Measurements from ENCODE around the gene FOXK2. TPM values are rescaled to one million over a fixed set of nuclear protein-coding genes. Genes with fewer than 3 reads are reported as not detected.
A peak's percentile ranks its signal among the peaks of the same experiment; 100 is the strongest.

FOXK2 gene
- total RNA-seq, 1 experiment from 2014 or later, result 104 TPM

DNA sequence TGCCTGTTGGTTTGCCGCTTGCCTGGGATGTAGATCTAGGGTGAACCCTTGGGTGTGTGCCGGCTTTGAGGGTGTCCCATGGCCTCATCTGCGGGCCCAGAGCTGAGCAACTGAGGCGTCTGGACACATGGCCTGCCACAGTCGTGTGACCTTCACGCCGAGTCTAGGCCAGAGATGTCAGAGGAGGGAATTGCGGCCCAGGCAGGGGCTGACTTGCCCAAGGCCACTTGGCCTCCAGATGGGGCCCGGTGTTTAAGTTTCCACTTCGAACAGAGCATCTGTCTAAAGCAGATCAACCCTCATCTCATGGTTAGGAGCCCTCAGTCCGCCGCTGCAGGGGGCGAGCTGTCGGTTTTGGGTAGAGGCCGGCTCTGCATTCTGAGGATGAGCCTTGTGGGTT lies 28.0 kb upstream of the FOXK2 start:
- BruUV-seq (replicated peaks), result no TSS peak
- ChIA-PET POLR2A (interaction anchor here (1.1 to 7.0 kb wide), 4 partner anchors 29 to 41 kb away, joined by 3 to 128 read pairs (median 34); partner anchors contain the start of genes CYBC1 and FOXK2), CTCF (interaction anchor here (0.6 kb wide), 2 partner anchors 9 to 37 kb away, joined by 3 to 6 read pairs; no protein-coding TSS in a partner anchor)
- TF ChIP-seq CTCF (IDR thresholded peaks at IDR 0.05; ENCODE audit: unreplicated experiment), result no peak
- intact Hi-C loops (cut with micrococcal nuclease), result no loop called here
- H3K4me1 Mint-ChIP-seq (ENCODE audit: insufficient read depth, unreplicated experiment), result peaks cover 31% of the 10 kb centered on the region
- H3K36me3 Mint-ChIP-seq (ENCODE audit: insufficient read depth, unreplicated experiment), result peaks cover 22% of the 10 kb centered on the region
- H3K9me3 Mint-ChIP-seq (ENCODE audit: unreplicated experiment), result no peaks in the 10 kb centered on the region
- H3K27me3 Mint-ChIP-seq (ENCODE audit: insufficient read depth, unreplicated experiment), result no peaks in the 10 kb centered on the region
- H3K4me3 Mint-ChIP-seq (ENCODE audit: unreplicated experiment), result no peak overlapping the region
- no peak for DNase-seq (ENCODE audit: unreplicated experiment)
- no peak overlapping the region for H3K27ac Mint-ChIP-seq (ENCODE audit: low read depth, unreplicated experiment)

DNA sequence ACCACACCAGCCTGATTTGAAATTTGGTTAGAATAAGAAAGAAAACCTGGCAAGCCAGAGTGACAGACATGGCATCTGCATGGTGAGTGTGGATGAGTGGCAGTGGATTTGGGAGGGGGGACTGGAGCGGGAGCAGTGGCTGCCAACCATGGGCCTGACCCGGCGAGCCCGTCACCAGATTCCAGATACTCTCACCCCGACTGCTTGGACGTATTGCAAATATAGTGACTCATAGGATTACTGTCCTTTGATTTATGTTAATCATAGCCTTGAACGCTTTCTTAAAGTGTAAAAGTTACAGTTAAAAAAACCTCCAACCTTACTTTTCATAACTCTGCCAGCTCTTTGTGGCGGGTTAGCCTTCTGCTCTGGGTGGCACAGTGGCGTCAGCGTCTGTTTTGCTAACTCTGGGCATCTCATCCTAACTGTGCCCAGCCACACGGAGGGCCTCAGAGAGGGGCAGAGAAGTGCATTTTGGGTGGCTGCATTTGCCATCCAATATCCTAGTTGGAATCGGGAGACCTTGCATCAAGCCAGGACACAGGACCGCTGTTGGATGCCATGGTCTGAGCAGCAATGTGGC lies 26.8 kb upstream of the FOXK2 start:
- Mint-ChIP-seq H3K27ac (ENCODE audit: low read depth, unreplicated experiment) (peak overlapping the region; percentile 87), H3K27me3 (ENCODE audit: insufficient read depth, unreplicated experiment) (no peaks in the 10 kb centered on the region), H3K36me3 (ENCODE audit: insufficient read depth, unreplicated experiment) (peaks cover 17% of the 10 kb centered on the region), H3K4me3 (ENCODE audit: unreplicated experiment) (peak overlapping the region; percentile 36), H3K4me1 (ENCODE audit: insufficient read depth, unreplicated experiment) (peaks cover 34% of the 10 kb centered on the region), H3K9me3 (ENCODE audit: unreplicated experiment) (no peaks in the 10 kb centered on the region)
- intact Hi-C loops (cut with micrococcal nuclease), result no loop called here
- no peak for TF ChIP-seq CTCF (IDR thresholded peaks at IDR 0.05; ENCODE audit: unreplicated experiment)
- POLR2A ChIA-PET, result interaction anchor here (0.6 to 7.0 kb wide), 9 partner anchors 12 to 383 kb away, joined by 3 to 128 read pairs (median 3); partner anchors contain the start of gene FOXK2
- CTCF ChIA-PET, result interaction anchor here (0.7 to 1.2 kb wide), 5 partner anchors 10 to 58 kb away, joined by 3 to 7 read pairs (median 4); no protein-coding TSS in a partner anchor
- peak; percentile 80 for DNase-seq (ENCODE audit: unreplicated experiment)
- BruUV-seq (replicated peaks), result no TSS peak

- peak overlapping the region; percentile 87 for H3K27ac Mint-ChIP-seq (ENCODE audit: low read depth, unreplicated experiment)
- POLR2A ChIA-PET, result interaction anchor here (0.7 to 7.0 kb wide), 12 partner anchors 11 to 633 kb away, joined by 3 to 128 read pairs (median 3); partner anchors contain the start of gene FOXK2
- no peaks in the 10 kb centered on the region for H3K9me3 Mint-ChIP-seq (ENCODE audit: unreplicated experiment)
- peaks cover 17% of the 10 kb centered on the region for H3K36me3 Mint-ChIP-seq (ENCODE audit: insufficient read depth, unreplicated experiment)
- no peak for TF ChIP-seq CTCF (IDR thresholded peaks at IDR 0.05; ENCODE audit: unreplicated experiment)
- peaks cover 39% of the 10 kb centered on the region for H3K4me1 Mint-ChIP-seq (ENCODE audit: insufficient read depth, unreplicated experiment)
- BruUV-seq (replicated peaks), result TSS peak; percentile 82
- CTCF ChIA-PET, result interaction anchor here (0.7 to 1.2 kb wide), 9 partner anchors 10 to 62 kb away, joined by 3 to 7 read pairs (median 4); no protein-coding TSS in a partner anchor
- no peaks in the 10 kb centered on the region for H3K27me3 Mint-ChIP-seq (ENCODE audit: insufficient read depth, unreplicated experiment)
- intact Hi-C loops (cut with micrococcal nuclease), result no loop called here
- peak overlapping the region; percentile 36 for H3K4me3 Mint-ChIP-seq (ENCODE audit: unreplicated experiment)
- peak; percentile 78 for DNase-seq (ENCODE audit: unreplicated experiment)
These were observed 26.2 kb upstream of the FOXK2 start for GRCh38 chr17:82493226-82493781.
